ENCODE measurements around the gene INSRR. TPM values are rescaled to one million over a fixed set of nuclear protein-coding genes. Genes with fewer than 3 reads are reported as not detected.

The INSRR gene
- total and polyA plus RNA-seq, 9 of the 15 experiments (the other 6 are each of a cell fraction or from before 2014, with no cell fraction given): 0.03 to 0.18 (median 0.06) TPM; not detected in 3

GRCh38 chr1:156892190-156893047, 33.5 kb upstream of the INSRR start (continued):
- TF ChIP-seq ESRRB (CRISPR knock-in tag; IDR thresholded peaks at IDR 0.05; ENCODE audit: borderline replicate concordance) (no peak), FOXJ2 (tag; IDR thresholded peaks at IDR 0.05) (no peak), GTF2A2 (tag; IDR thresholded peaks at IDR 0.05) (no peak), KAT7 (CRISPR knock-in tag; IDR thresholded peaks at IDR 0.05; ENCODE audit: borderline replicate concordance) (0 out of 2 replicates have a peak, but pooled peaks have one; percentile 55), ILF3 (IDR thresholded peaks at IDR 0.05; ENCODE audit: borderline replicate concordance) (no peak), NEUROD1 (IDR thresholded peaks at IDR 0.05; ENCODE audit: borderline replicate concordance, low read depth, low read length, partially characterized antibody) (no peak), ZC3H11A (IDR thresholded peaks at IDR 0.05; ENCODE audit: low read depth, low read length) (no peak), NR4A1 (CRISPR knock-in tag; IDR thresholded peaks at IDR 0.05) (no peak), NR4A1 (tag; IDR thresholded peaks at IDR 0.05) (peak; percentile 63), MIER1 (IDR thresholded peaks at IDR 0.05; ENCODE audit: low read depth) (no peak), NRF1 (conservative IDR thresholded peaks at IDR 0.05 in 1 of 2, IDR thresholded peaks at IDR 0.05 in 1 of 2) (peak; percentile 41 to 42; a peak in 2 of 4 replicates), ZBTB33 (CRISPR knock-in tag; IDR thresholded peaks at IDR 0.05) (0 out of 2 replicates have a peak, but pooled peaks have one; percentile 55), GABPB2 (CRISPR knock-in tag; conservative IDR thresholded peaks at IDR 0.05) (no peak), ZNF146 (CRISPR knock-in tag; IDR thresholded peaks at IDR 0.05; ENCODE audit: unreplicated experiment) (no peak), ZBTB7A (IDR thresholded peaks at IDR 0.05; ENCODE audit: borderline replicate concordance, control insufficient read depth, low read depth, low read length) (peak; percentile 90), ZNF124 (CRISPR knock-in tag; IDR thresholded peaks at IDR 0.05) (no peak), CHCHD3 (CRISPR knock-in tag; IDR thresholded peaks at IDR 0.05) (no peak), EP400 (IDR thresholded peaks at IDR 0.05) (peak; percentile 54; the same call in 1 of the 2 replicates), TAF15 (IDR thresholded peaks at IDR 0.05; ENCODE audit: low read depth, low read length) (no peak), NR3C1 (CRISPR knock-in tag; IDR thresholded peaks at IDR 0.05) (no peak)
- TF ChIP-seq, protein P1, sequence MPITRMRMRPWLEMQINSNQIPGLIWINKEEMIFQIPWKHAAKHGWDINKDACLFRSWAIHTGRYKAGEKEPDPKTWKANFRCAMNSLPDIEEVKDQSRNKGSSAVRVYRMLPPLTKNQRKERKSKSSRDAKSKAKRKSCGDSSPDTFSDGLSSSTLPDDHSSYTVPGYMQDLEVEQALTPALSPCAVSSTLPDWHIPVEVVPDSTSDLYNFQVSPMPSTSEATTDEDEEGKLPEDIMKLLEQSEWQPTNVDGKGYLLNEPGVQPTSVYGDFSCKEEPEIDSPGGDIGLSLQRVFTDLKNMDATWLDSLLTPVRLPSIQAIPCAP (CRISPR knock-in tag; IDR thresholded peaks at IDR 0.05; ENCODE audit: borderline replicate concordance): no peak
- TF ChIP-seq, protein P2, sequence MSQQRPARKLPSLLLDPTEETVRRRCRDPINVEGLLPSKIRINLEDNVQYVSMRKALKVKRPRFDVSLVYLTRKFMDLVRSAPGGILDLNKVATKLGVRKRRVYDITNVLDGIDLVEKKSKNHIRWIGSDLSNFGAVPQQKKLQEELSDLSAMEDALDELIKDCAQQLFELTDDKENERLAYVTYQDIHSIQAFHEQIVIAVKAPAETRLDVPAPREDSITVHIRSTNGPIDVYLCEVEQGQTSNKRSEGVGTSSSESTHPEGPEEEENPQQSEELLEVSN (IDR thresholded peaks at IDR 0.05; ENCODE audit: borderline replicate concordance in 1 of 2, extremely low read depth in 1 of 2, insufficient read depth in 1 of 2, insufficient read length in 1 of 2, low read depth in 1 of 2, low read length in 1 of 2, poor library complexity in 1 of 2, severe bottlenecking in 1 of 2): peak in 1 of 2 experiments; percentile 28

Data from K562 (cell line).